Smooth muscle cell (in vitro differentiated cells): ENCODE results near the gene SLC36A4. TPM values are rescaled to one million over a fixed set of nuclear protein-coding genes. Genes with fewer than 3 reads are reported as not detected.
A peak's percentile ranks its signal among the peaks of the same experiment; 100 is the strongest.

Experiments used
- DNase-seq: peaks from one replicate; lab custom pipeline; 2025; ENCODE audit not compliant: unreplicated experiment; lab: John Stamatoyannopoulos, UW
- H2AFZ ChIP-seq: fragments of 200-600 bp; sonication (generic); 2 replicates; pipeline ENCODE4 v1.6.0; 2016; ENCODE audit warnings: antibody characterized with exemption, low read depth, mild to moderate bottlenecking
- H3F3A ChIP-seq: fragments of 200-600 bp; sonication (generic); 2 replicates; pipeline ENCODE4 v1.6.0; 2017; ENCODE audit warnings: antibody characterized with exemption, low read depth
- H3K27ac ChIP-seq: fragments of 200-600 bp; sonication (generic); 2 replicates; pipeline ENCODE4 v1.5.1; 2016; ENCODE audit warnings: low read depth, mild to moderate bottlenecking
- H3K27me3 ChIP-seq: fragments of 200-600 bp; sonication (generic); 2 replicates; pipeline ENCODE4 v1.6.1; 2016; ENCODE audit warnings: low read depth, mild to moderate bottlenecking
- H3K36me3 ChIP-seq: fragments of 200-600 bp; sonication (generic); 2 replicates; pipeline ENCODE4 v1.5.1; 2016; ENCODE audit warnings: low read depth
- H3K4me1 ChIP-seq: fragments of 200-600 bp; sonication (generic); 2 replicates; pipeline ENCODE4 v1.5.1; 2016; ENCODE audit warnings: low read depth
- H3K4me2 ChIP-seq: fragments of 200-600 bp; sonication (generic); 2 replicates; pipeline ENCODE4 v1.6.0; 2016; ENCODE audit warnings: mild to moderate bottlenecking
- H3K4me3 ChIP-seq: fragments of 200-600 bp; sonication (generic); 2 replicates; pipeline ENCODE4 v1.5.1; 2016; ENCODE audit warnings: mild to moderate bottlenecking
- H3K79me2 ChIP-seq: fragments of 200-600 bp; sonication (generic); 2 replicates; pipeline ENCODE4 v1.6.0; 2016; ENCODE audit warnings: low read depth, mild to moderate bottlenecking
- H3K9ac ChIP-seq: fragments of 200-600 bp; sonication (generic); 2 replicates; pipeline ENCODE4 v1.6.0; 2016; ENCODE audit warnings: low read depth
- H3K9me3 ChIP-seq: fragments of 200-600 bp; sonication (generic); replicated peaks from 2 replicates; pipeline ENCODE4 v1.5.1; 2016; ENCODE audit warnings: low read depth
- H4K20me1 ChIP-seq: fragments of 200-600 bp; sonication (generic); 2 replicates; pipeline ENCODE4 v1.6.0; 2016; ENCODE audit warnings: low read depth
- WGBS: methylation state at CpG from one replicate; pipeline ENCODE4 v1.1.7; 2016; ENCODE audit warnings: low lambda C conversion rate; 5-methylcytosine and 5-hydroxymethylcytosine counted together
- polyA plus RNA-seq: library from polyadenylated mRNA; unstranded; fragments of >200 nt; fragmentation: Nextera tagmentation; extraction: Ambion mirVana; gene quantifications from 2 replicates; pipeline ENCODE4 v1.2.1, GENCODE V29; 2016
- total RNA-seq: library from RNA; depleted of rRNA; stranded (reverse); fragments of >200 nt; gene quantifications from 2 replicates; pipeline ENCODE4 v1.2.3, GENCODE V29; 2014
- TF ChIP-seq, protein P1 (sequence below): fragments of 200-600 bp; sonication (generic); IDR thresholded peaks from 2 replicates; pipeline ENCODE4 v1.5.1; 2017; ENCODE audit warnings: borderline replicate concordance, mild to moderate bottlenecking, antibody characterized with exemption; ENCODE audit not compliant: insufficient read depth, poor library complexity, severe bottlenecking

SLC36A4 gene
- total and polyA plus RNA-seq, 2 experiments from 2014 or later = 30.5 to 48.6 TPM

- no peaks in the 10 kb centered on the region for H3K27me3 ChIP-seq
- no peak overlapping the region for H2AFZ ChIP-seq
- no peak overlapping the region for H3K9ac ChIP-seq
- H4K20me1 ChIP-seq = no peaks in the 10 kb centered on the region
- H3K9me3 ChIP-seq = no peaks in the 10 kb centered on the region
- no peaks in the 10 kb centered on the region for H3F3A ChIP-seq
- no peak overlapping the region for H3K27ac ChIP-seq
- no peaks in the 10 kb centered on the region for H3K36me3 ChIP-seq
- DNase-seq = no peak
- H3K4me3 ChIP-seq = no peak overlapping the region
- H3K4me2 ChIP-seq = no peak overlapping the region
- TF ChIP-seq, protein P1, sequence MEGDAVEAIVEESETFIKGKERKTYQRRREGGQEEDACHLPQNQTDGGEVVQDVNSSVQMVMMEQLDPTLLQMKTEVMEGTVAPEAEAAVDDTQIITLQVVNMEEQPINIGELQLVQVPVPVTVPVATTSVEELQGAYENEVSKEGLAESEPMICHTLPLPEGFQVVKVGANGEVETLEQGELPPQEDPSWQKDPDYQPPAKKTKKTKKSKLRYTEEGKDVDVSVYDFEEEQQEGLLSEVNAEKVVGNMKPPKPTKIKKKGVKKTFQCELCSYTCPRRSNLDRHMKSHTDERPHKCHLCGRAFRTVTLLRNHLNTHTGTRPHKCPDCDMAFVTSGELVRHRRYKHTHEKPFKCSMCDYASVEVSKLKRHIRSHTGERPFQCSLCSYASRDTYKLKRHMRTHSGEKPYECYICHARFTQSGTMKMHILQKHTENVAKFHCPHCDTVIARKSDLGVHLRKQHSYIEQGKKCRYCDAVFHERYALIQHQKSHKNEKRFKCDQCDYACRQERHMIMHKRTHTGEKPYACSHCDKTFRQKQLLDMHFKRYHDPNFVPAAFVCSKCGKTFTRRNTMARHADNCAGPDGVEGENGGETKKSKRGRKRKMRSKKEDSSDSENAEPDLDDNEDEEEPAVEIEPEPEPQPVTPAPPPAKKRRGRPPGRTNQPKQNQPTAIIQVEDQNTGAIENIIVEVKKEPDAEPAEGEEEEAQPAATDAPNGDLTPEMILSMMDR = no peak
- H3K79me2 ChIP-seq = no peaks in the 10 kb centered on the region
- H3K4me1 ChIP-seq = no peaks in the 10 kb centered on the region
These were observed 54.6 kb downstream of the SLC36A4 start for GRCh38 chr11:93143186-93143585.

DNA sequence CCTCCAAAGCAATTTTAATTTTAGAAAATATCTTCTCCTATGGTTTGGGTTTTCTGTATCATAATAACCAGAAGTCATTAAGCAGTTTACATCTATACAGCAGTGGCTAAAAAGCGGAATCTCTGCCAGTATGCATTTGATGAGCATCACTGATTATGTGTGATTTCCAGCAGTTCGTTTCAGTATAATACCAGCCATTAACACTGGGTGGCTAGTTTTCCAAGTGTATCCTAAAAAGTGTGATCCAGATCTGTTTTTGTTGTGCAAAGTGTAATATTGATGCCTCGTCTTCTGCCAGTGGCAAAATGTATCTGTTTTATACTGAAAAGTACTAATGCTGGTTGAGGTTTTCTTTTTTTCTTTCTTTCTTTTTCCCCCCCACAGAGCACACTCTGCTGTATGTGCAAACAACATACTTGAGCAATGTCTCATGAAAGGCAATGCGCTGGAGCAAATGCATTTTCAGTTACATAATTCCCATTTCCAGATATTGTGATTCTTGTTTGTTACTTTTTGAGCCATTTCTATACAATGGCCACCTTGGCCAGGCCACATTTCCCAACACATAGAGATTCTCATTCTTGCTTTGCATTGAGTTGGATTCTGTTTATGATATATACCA, 64.2 kb downstream of the SLC36A4 start:
- Histone ChIP-seq H3K27me3 (no peaks in the 10 kb centered on the region), H4K20me1 (no peaks in the 10 kb centered on the region), H3K4me1 (peaks cover 11% of the 10 kb centered on the region), H3K9me3 (no peaks in the 10 kb centered on the region), H2AFZ (no peak overlapping the region), H3K9ac (no peak overlapping the region), H3K4me3 (no peak overlapping the region), H3K4me2 (peak overlapping the region; percentile 42), H3K36me3 (no peaks in the 10 kb centered on the region), H3F3A (no peaks in the 10 kb centered on the region), H3K27ac (peak overlapping the region; percentile 26), H3K79me2 (no peaks in the 10 kb centered on the region)
- WGBS = 65% methylated on average over 4 of the region's 4 CpGs
- TF ChIP-seq, protein P1 = no peak
- DNase-seq = no peak

DNA sequence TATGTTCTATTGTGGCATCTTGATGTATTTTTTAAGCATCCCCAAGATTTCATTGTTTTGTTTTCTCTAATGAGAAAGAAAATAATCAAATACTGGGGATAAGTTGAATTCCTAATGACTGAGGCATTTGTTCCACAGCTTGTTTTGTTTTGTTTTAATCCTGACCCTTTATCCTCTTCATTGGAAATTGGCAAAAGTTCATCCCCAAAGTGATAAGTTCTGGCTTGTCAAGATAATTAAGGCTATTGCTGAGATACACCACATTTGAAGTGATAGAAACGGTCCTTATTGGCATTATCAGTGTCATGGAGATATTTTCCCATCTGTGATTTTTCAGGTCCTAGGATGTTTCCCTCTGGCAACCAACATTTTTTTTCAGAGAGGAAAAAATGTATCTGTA, 65.0 kb downstream of the SLC36A4 start:
- TF ChIP-seq, protein P1 = no peak
- Histone ChIP-seq H3K4me1 (peaks cover 11% of the 10 kb centered on the region), H3K79me2 (no peaks in the 10 kb centered on the region), H3K9me3 (no peaks in the 10 kb centered on the region), H3F3A (no peaks in the 10 kb centered on the region), H3K9ac (no peak overlapping the region), H4K20me1 (no peaks in the 10 kb centered on the region), H3K36me3 (no peaks in the 10 kb centered on the region), H3K27ac (no peak overlapping the region), H2AFZ (no peak overlapping the region), H3K4me3 (no peak overlapping the region), H3K27me3 (no peaks in the 10 kb centered on the region), H3K4me2 (no peak overlapping the region)
- 55% methylated on average over 1 of the region's 1 CpG for WGBS
- no peak for DNase-seq

- Histone ChIP-seq H3K4me1 (peaks cover 11% of the 10 kb centered on the region), H3K79me2 (no peaks in the 10 kb centered on the region), H3K4me3 (no peak overlapping the region), H3K9ac (no peak overlapping the region), H3K27ac (no peak overlapping the region), H3K9me3 (no peaks in the 10 kb centered on the region), H3K4me2 (no peak overlapping the region), H3F3A (no peaks in the 10 kb centered on the region), H3K36me3 (no peaks in the 10 kb centered on the region), H2AFZ (no peak overlapping the region), H3K27me3 (no peaks in the 10 kb centered on the region), H4K20me1 (no peaks in the 10 kb centered on the region)
- DNase-seq = no peak
- TF ChIP-seq, protein P1 = no peak
- 57% methylated on average over 2 of the region's 2 CpGs for WGBS
These were observed 66.1 kb downstream of the SLC36A4 start for GRCh38 chr11:93131709-93132108.
